ENCODE results near the gene GALNT10.

GRCh38 chr5:154291917-154292316 is 101.4 kb downstream of the GALNT10 start:
- TF ChIP-seq CTCF (IDR thresholded peaks at IDR 0.05) (no peak), POLR2A (IDR thresholded peaks at IDR 0.05; ENCODE audit: low read depth) (no peak), POLR2AphosphoS5 (IDR thresholded peaks at IDR 0.05) (no peak)

Measured in esophagus muscularis mucosa (tissue), 3 donors.